HepG2 (cell line): ENCODE data around the gene SULT1C4. TPM values are rescaled to one million over a fixed set of nuclear protein-coding genes. Genes with fewer than 3 reads are reported as not detected.
A peak's percentile ranks its signal among the peaks of the same experiment; 100 is the strongest.

Experiments
- ARNT ChIP-seq: fragments of 450-650 bp; IDR thresholded peaks from 2 replicates; pipeline ENCODE4 v1.6.1; 2017
- HIC2 ChIP-seq: sonication (generic); formaldehyde crosslinking; IDR thresholded peaks from 2 replicates; pipeline ENCODE4 v1.9.0; 2022; ENCODE audit warnings: low read depth, missing genetic modification reagents
- ISX ChIP-seq: sonication (generic); formaldehyde crosslinking; conservative IDR thresholded peaks from 2 replicates; pipeline ENCODE4 v1.5.0; 2020; ENCODE audit warnings: missing genetic modification reagents
- KDM6A ChIP-seq: IDR thresholded peaks from 2 replicates; pipeline ENCODE4 v1.6.1; 2016; ENCODE audit warnings: low read depth
- MED1 ChIP-seq: sonication (generic); formaldehyde crosslinking; IDR thresholded peaks from 2 replicates; pipeline ENCODE4 v1.4.0; 2020; ENCODE audit warnings: missing genetic modification reagents
- MTF1 ChIP-seq: sonication (generic); formaldehyde crosslinking; IDR thresholded peaks from 2 replicates; pipeline ENCODE4 v1.5.0; 2020; ENCODE audit warnings: missing genetic modification reagents
- PHF21A ChIP-seq: sonication (generic); formaldehyde crosslinking; IDR thresholded peaks from 2 replicates; pipeline ENCODE4 v1.5.0; 2020; ENCODE audit warnings: mild to moderate bottlenecking, missing genetic modification reagents
- PRDM15 ChIP-seq: sonication (generic); formaldehyde crosslinking; IDR thresholded peaks from 2 replicates; pipeline ENCODE4 v1.4.0; 2020; ENCODE audit warnings: missing genetic modification reagents
- RCOR2 ChIP-seq: IDR thresholded peaks from 2 replicates; pipeline ENCODE4 v1.6.1; 2016; ENCODE audit warnings: missing biosample characterization, missing genetic modification reagents
- SIN3B ChIP-seq: fragments of 150-350 bp; IDR thresholded peaks from 2 replicates; pipeline ENCODE4 v1.6.1; 2014; ENCODE audit warnings: low read length
- SP4 ChIP-seq: sonication (generic); formaldehyde crosslinking; IDR thresholded peaks from 2 replicates; pipeline ENCODE4 v1.8.1; 2023; ENCODE audit warnings: mild to moderate bottlenecking, missing genetic modification reagents
- TBX3 ChIP-seq: fragments of 450-650 bp; IDR thresholded peaks from 2 replicates; pipeline ENCODE4 v1.6.1; 2017; ENCODE audit warnings: antibody characterized with exemption, mild to moderate bottlenecking, inconsistent platforms, borderline replicate concordance
- THAP11 ChIP-seq: IDR thresholded peaks from 2 replicates; pipeline ENCODE4 v1.6.1; 2016; ENCODE audit warnings: missing biosample characterization, missing genetic modification reagents
- ZNF335 ChIP-seq: sonication (generic); formaldehyde crosslinking; IDR thresholded peaks from 2 replicates; pipeline ENCODE4 v1.4.0; 2020; ENCODE audit warnings: missing genetic modification reagents
- ZNF362 ChIP-seq: sonication (generic); formaldehyde crosslinking; IDR thresholded peaks from 2 replicates; pipeline ENCODE4 v1.4.0; 2020; ENCODE audit warnings: missing genetic modification reagents, mild to moderate bottlenecking, borderline replicate concordance
- ZNF598 ChIP-seq: sonication (generic); formaldehyde crosslinking; IDR thresholded peaks from 2 replicates; pipeline ENCODE4 v1.5.1; 2020; ENCODE audit warnings: mild to moderate bottlenecking, missing genetic modification reagents, borderline replicate concordance
- ZNF605 ChIP-seq: sonication (generic); formaldehyde crosslinking; IDR thresholded peaks from 2 replicates; pipeline ENCODE4 v1.8.0; 2022; ENCODE audit warnings: mild to moderate bottlenecking, missing genetic modification reagents
- polyA plus RNA-seq, 8 experiments: library from polyadenylated mRNA; depleted of rRNA in 3 of 8; stranded (reverse) in 7 of 8; unstranded in 1 of 8; fragments of >200 nt; fragmentation: Illumina TruSeq in 4 of 8; extraction: Trizol in 4 of 8; gene quantifications; 2 replicates each; pipeline versions ENCODE4 v1.2.1 to v1.2.3, GENCODE V29; 2011 to 2016; ENCODE audit warnings: low read depth in 4 of 8, missing spikeins in 1 of 8, mixed read lengths in 1 of 8; ENCODE audit not compliant: insufficient read depth in 1 of 8
- total RNA-seq, 5 experiments: library from RNA; depleted of rRNA; stranded (reverse); fragments of >200 nt; fragmentation: Illumina TruSeq; extraction: Trizol; gene quantifications; 2 replicates each; pipeline ENCODE4 v1.2.3, GENCODE V29; 2016; ENCODE audit warnings: low read depth in 1 of 5
- TF ChIP-seq, protein P1 (sequence below): sonication (generic); formaldehyde crosslinking; conservative IDR thresholded peaks from 2 replicates; pipeline ENCODE4 v1.4.0; 2020; ENCODE audit warnings: missing genetic modification reagents
- TF ChIP-seq, protein P2 (sequence below): sonication (generic); formaldehyde crosslinking; IDR thresholded peaks from 2 replicates; pipeline ENCODE4 v1.4.0; 2020; ENCODE audit warnings: missing genetic modification reagents

Gene SULT1C4
- total and polyA plus RNA-seq, 2 of the 13 experiments (the other 11 are each of a cell fraction or from before 2014, with no cell fraction given), result 1.3 to 8.6 TPM

DNA sequence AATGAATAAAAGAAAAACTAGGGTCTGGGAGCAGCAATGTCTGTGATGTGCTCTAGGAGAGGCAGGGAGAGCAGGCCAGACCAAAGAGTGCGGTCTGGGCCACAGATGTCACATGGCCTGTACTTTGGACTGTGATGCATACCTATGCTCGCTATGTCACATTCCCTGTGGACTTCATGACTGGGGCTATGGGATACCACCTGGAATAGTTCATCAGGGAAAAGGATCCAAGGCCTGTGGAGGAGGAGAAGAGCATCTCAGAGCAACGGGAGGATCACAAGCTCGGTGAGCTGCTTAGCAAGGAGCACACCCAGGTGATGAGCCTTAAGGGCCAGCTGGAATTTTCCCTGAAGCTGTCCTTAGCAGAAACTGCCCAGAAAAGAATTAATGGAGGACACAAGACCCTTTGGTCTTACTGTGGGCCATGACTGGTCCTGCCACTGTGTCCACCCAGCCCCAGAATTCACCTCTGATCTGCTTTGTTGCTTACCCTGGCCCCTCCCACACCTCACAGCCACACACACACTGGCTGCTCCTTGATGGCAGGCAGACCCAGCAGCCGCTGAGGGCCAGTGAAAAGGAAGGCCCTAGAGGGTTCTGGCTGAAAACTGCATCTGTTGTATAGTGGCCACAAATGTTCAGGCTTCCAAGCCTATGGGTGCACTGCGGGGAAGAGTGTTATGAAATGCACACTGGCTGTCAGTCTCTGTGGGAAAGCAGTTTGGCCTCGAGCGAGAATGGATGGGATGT lies 45.9 kb downstream of the SULT1C4 start (continued):
- TF ChIP-seq, protein P1, sequence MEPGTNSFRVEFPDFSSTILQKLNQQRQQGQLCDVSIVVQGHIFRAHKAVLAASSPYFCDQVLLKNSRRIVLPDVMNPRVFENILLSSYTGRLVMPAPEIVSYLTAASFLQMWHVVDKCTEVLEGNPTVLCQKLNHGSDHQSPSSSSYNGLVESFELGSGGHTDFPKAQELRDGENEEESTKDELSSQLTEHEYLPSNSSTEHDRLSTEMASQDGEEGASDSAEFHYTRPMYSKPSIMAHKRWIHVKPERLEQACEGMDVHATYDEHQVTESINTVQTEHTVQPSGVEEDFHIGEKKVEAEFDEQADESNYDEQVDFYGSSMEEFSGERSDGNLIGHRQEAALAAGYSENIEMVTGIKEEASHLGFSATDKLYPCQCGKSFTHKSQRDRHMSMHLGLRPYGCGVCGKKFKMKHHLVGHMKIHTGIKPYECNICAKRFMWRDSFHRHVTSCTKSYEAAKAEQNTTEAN (CRISPR knock-in tag), result no peak
- TF ChIP-seq PHF21A (CRISPR knock-in tag) (peak; percentile 39), ZNF362 (no peak), ZNF335 (CRISPR knock-in tag) (no peak), RCOR2 (CRISPR knock-in tag) (peak; percentile 83; the same call in 1 of the 2 replicates), ZNF598 (CRISPR knock-in tag) (peak; percentile 33; the same call in 1 of the 2 replicates), HIC2 (no peak), SP4 (peak; percentile 51; the same call in 1 of the 2 replicates), PRDM15 (no peak), MED1 (CRISPR knock-in tag) (0 out of 2 replicates have a peak, but pooled peaks have one; percentile 31), THAP11 (CRISPR knock-in tag) (peak; percentile 69), MTF1 (CRISPR knock-in tag) (no peak), KDM6A (peak; percentile 77; the same call in 1 of the 2 replicates), ARNT (no peak), TBX3 (no peak), ZNF605 (CRISPR knock-in tag) (peak; percentile 61; the same call in 1 of the 2 replicates), ISX (CRISPR knock-in tag) (no peak), SIN3B (no peak)
- TF ChIP-seq, protein P2, sequence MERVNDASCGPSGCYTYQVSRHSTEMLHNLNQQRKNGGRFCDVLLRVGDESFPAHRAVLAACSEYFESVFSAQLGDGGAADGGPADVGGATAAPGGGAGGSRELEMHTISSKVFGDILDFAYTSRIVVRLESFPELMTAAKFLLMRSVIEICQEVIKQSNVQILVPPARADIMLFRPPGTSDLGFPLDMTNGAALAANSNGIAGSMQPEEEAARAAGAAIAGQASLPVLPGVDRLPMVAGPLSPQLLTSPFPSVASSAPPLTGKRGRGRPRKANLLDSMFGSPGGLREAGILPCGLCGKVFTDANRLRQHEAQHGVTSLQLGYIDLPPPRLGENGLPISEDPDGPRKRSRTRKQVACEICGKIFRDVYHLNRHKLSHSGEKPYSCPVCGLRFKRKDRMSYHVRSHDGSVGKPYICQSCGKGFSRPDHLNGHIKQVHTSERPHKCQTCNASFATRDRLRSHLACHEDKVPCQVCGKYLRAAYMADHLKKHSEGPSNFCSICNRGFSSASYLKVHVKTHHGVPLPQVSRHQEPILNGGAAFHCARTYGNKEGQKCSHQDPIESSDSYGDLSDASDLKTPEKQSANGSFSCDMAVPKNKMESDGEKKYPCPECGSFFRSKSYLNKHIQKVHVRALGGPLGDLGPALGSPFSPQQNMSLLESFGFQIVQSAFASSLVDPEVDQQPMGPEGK (CRISPR knock-in tag), result peak; percentile 40; the same call in 1 of the 2 replicates
